Measurements from ENCODE around the gene DOCK9. TPM values are rescaled to one million over a fixed set of nuclear protein-coding genes. Genes with fewer than 3 reads are reported as not detected.

The DOCK9 gene
- polyA plus RNA-seq, 1 of the 3 experiments (the other 2 are of a cell fraction) = 16.6 TPM

DNA sequence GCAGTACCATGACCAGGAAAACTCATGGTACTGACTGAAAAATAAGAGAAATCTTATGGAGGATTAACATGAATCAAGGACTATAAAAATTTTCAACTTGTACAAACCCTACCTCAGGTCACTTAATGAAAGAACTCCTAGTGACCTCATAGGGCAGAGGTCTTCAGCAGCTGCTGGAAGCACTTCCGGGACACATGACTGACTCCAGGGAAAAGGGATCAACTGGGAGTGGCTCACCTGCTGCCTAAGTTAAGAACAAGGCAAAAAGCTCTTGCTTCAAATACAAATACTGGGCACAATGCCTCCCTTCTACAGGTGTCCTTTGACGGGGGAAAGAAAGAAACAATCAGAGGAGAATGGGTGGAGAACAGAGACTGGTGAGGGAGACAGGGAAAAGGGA lies 18.6 kb downstream of the DOCK9 start:
- Histone ChIP-seq H3K36me3 (replicated peaks in 1 of 2; ENCODE audit: control insufficient read depth in 1 of 2, insufficient read depth in 2 of 2, low read length in 1 of 2) (no peaks in the 10 kb centered on the region), H3K4me3 (ENCODE audit: low read depth in 2 of 2, low read length in 1 of 2) (no peak overlapping the region), H2AFZ (ENCODE audit: low read depth) (no peak overlapping the region), H3K27ac (ENCODE audit: low read depth in 2 of 2, low read length in 1 of 2) (no peak overlapping the region), H3K27me3 (ENCODE audit: insufficient read depth) (no peaks in the 10 kb centered on the region), H3K4me1 (ENCODE audit: control insufficient read depth in 1 of 2, insufficient read depth in 2 of 2, low read depth in 1 of 2, low read length in 1 of 2) (peaks cover 0 to 5% of the 10 kb centered on the region in 2 experiments; a peak in 1 of 4 replicates), H3K9me2 (no peaks in the 10 kb centered on the region), H3F3A (replicated peaks; ENCODE audit: insufficient read depth) (no peaks in the 10 kb centered on the region), H3K79me2 (ENCODE audit: insufficient read depth) (no peaks in the 10 kb centered on the region), H3K9me3 (no peaks in the 10 kb centered on the region), H3K9ac (no peak overlapping the region), H4K20me1 (ENCODE audit: insufficient read depth) (no peaks in the 10 kb centered on the region), H3K4me2 (no peak overlapping the region)
- TF ChIP-seq, protein P1, sequence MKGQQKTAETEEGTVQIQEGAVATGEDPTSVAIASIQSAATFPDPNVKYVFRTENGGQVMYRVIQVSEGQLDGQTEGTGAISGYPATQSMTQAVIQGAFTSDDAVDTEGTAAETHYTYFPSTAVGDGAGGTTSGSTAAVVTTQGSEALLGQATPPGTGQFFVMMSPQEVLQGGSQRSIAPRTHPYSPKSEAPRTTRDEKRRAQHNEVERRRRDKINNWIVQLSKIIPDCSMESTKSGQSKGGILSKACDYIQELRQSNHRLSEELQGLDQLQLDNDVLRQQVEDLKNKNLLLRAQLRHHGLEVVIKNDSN (IDR thresholded peaks at IDR 0.05; ENCODE audit: borderline replicate concordance, low read depth) = no peak
- no peak for TF ChIP-seq RAD21 (IDR thresholded peaks at IDR 0.05; ENCODE audit: low read length)
- TF ChIP-seq, protein P2, sequence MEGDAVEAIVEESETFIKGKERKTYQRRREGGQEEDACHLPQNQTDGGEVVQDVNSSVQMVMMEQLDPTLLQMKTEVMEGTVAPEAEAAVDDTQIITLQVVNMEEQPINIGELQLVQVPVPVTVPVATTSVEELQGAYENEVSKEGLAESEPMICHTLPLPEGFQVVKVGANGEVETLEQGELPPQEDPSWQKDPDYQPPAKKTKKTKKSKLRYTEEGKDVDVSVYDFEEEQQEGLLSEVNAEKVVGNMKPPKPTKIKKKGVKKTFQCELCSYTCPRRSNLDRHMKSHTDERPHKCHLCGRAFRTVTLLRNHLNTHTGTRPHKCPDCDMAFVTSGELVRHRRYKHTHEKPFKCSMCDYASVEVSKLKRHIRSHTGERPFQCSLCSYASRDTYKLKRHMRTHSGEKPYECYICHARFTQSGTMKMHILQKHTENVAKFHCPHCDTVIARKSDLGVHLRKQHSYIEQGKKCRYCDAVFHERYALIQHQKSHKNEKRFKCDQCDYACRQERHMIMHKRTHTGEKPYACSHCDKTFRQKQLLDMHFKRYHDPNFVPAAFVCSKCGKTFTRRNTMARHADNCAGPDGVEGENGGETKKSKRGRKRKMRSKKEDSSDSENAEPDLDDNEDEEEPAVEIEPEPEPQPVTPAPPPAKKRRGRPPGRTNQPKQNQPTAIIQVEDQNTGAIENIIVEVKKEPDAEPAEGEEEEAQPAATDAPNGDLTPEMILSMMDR (IDR thresholded peaks at IDR 0.05) = no peak
- TF ChIP-seq TAF1 (IDR thresholded peaks at IDR 0.05; ENCODE audit: borderline replicate concordance, low read depth, low read length) = no peak
- no peak for TF ChIP-seq CHD2 (IDR thresholded peaks at IDR 0.05; ENCODE audit: low read length, partially characterized antibody)
- TF ChIP-seq FOSL2 (IDR thresholded peaks at IDR 0.05; ENCODE audit: borderline replicate concordance, low read depth) = no peak
- no peak for TF ChIP-seq SMC3 (IDR thresholded peaks at IDR 0.05; ENCODE audit: low read depth, low read length)
- TF ChIP-seq YY1 (IDR thresholded peaks at IDR 0.05; ENCODE audit: low read depth) = no peak
- TF ChIP-seq, protein P3, sequence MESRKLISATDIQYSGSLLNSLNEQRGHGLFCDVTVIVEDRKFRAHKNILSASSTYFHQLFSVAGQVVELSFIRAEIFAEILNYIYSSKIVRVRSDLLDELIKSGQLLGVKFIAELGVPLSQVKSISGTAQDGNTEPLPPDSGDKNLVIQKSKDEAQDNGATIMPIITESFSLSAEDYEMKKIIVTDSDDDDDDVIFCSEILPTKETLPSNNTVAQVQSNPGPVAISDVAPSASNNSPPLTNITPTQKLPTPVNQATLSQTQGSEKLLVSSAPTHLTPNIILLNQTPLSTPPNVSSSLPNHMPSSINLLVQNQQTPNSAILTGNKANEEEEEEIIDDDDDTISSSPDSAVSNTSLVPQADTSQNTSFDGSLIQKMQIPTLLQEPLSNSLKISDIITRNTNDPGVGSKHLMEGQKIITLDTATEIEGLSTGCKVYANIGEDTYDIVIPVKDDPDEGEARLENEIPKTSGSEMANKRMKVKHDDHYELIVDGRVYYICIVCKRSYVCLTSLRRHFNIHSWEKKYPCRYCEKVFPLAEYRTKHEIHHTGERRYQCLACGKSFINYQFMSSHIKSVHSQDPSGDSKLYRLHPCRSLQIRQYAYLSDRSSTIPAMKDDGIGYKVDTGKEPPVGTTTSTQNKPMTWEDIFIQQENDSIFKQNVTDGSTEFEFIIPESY (IDR thresholded peaks at IDR 0.05; ENCODE audit: borderline replicate concordance, low read depth) = no peak
- 100% methylated on average over 2 of the region's 2 CpGs for WGBS (ENCODE audit: low lambda C conversion rate)
- POLR2A ChIA-PET = no interaction called here
- DNase-seq = no peak
- CTCF ChIA-PET = no interaction called here

DNA sequence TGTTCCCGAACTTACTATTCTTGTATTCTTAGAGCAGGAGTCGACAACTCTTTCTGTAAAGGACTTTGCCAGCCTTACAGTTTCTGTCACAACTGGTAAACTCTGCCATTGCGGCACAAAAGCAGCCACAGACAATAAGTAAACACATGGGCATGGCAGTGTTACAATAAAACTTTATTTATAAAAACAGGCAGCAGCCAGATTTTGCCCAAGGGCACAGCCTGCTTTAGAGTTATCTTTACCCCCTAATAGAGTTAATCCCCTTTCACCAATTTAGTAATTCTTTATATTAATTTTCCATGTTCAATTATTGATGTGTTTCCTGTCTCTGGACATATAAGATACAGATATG lies 19.4 kb downstream of the DOCK9 start:
- Histone ChIP-seq H3K27ac (ENCODE audit: low read depth in 2 of 2, low read length in 1 of 2) (no peak overlapping the region), H4K20me1 (ENCODE audit: insufficient read depth) (no peaks in the 10 kb centered on the region), H2AFZ (ENCODE audit: low read depth) (no peak overlapping the region), H3K4me3 (ENCODE audit: low read depth in 2 of 2, low read length in 1 of 2) (no peak overlapping the region), H3F3A (replicated peaks; ENCODE audit: insufficient read depth) (no peaks in the 10 kb centered on the region), H3K9ac (no peak overlapping the region), H3K27me3 (ENCODE audit: insufficient read depth) (no peaks in the 10 kb centered on the region), H3K9me3 (no peaks in the 10 kb centered on the region), H3K4me2 (no peak overlapping the region), H3K4me1 (ENCODE audit: control insufficient read depth in 1 of 2, insufficient read depth in 2 of 2, low read depth in 1 of 2, low read length in 1 of 2) (peaks cover 0 to 5% of the 10 kb centered on the region in 2 experiments; a peak in 1 of 4 replicates), H3K9me2 (no peaks in the 10 kb centered on the region), H3K36me3 (replicated peaks in 1 of 2; ENCODE audit: control insufficient read depth in 1 of 2, insufficient read depth in 2 of 2, low read length in 1 of 2) (no peaks in the 10 kb centered on the region), H3K79me2 (ENCODE audit: insufficient read depth) (no peaks in the 10 kb centered on the region)
- WGBS (ENCODE audit: low lambda C conversion rate) = 94% methylated on average over 3 of the region's 3 CpGs
- no peak for DNase-seq
- ChIA-PET CTCF (interaction anchor here (1.2 to 1.4 kb wide), 2 partner anchors 12 to 104 kb away, joined by 3 read pairs; no protein-coding TSS in a partner anchor), POLR2A (interaction anchor here (0.5 kb wide), 1 partner anchor 723 kb away, joined by 3 read pairs; no protein-coding TSS in a partner anchor)
- TF ChIP-seq, protein P4, sequence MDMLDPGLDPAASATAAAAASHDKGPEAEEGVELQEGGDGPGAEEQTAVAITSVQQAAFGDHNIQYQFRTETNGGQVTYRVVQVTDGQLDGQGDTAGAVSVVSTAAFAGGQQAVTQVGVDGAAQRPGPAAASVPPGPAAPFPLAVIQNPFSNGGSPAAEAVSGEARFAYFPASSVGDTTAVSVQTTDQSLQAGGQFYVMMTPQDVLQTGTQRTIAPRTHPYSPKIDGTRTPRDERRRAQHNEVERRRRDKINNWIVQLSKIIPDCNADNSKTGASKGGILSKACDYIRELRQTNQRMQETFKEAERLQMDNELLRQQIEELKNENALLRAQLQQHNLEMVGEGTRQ (IDR thresholded peaks at IDR 0.05; ENCODE audit: borderline replicate concordance, low read depth, low read length) = no peak

All from SK-N-SH (cell line).